ENCODE measurements around the gene NRXN3. TPM values are rescaled to one million over a fixed set of nuclear protein-coding genes. Genes with fewer than 3 reads are reported as not detected.

NRXN3 gene
- total RNA-seq, 1 experiment from 2014 or later, result not detected

- TF ChIP-seq EZH2 (IDR thresholded peaks at IDR 0.05; ENCODE audit: low read depth), result no peak
- TF ChIP-seq CTCF (conservative IDR thresholded peaks at IDR 0.05), result no peak
- H3K4me3 ChIP-seq, result no peak overlapping the region
- no peaks in the 10 kb centered on the region for H3K9me3 ChIP-seq (ENCODE audit: insufficient read depth, low read depth)
- ChIA-PET CTCF (no interaction called here), POLR2A (ENCODE audit: unreplicated experiment) (no interaction called here)
- H3K36me3 ChIP-seq (ENCODE audit: low read depth), result no peaks in the 10 kb centered on the region
- no peak overlapping the region for H3K27ac ChIP-seq
- no peak for DNase-seq
- no peaks in the 10 kb centered on the region for H3K79me2 ChIP-seq (ENCODE audit: low read depth)
- H3K4me2 ChIP-seq, result no peak overlapping the region
- H3K4me1 ChIP-seq (replicated peaks; ENCODE audit: insufficient read depth), result no peaks in the 10 kb centered on the region
- no TSS peak for BruUV-seq (replicated peaks)
- no peaks in the 10 kb centered on the region for H3F3A ChIP-seq (ENCODE audit: insufficient read depth, low read depth)
- no peak overlapping the region for H2AFZ ChIP-seq
- no peaks in the 10 kb centered on the region for H4K20me1 ChIP-seq (ENCODE audit: insufficient read depth)
- intact Hi-C loops (cut with micrococcal nuclease; ENCODE audit: unreplicated experiment), result no loop called here
- no peaks in the 10 kb centered on the region for H3K9me2 ChIP-seq (ENCODE audit: insufficient read depth)
- H3K27me3 ChIP-seq (ENCODE audit: insufficient read depth, low read depth), result 0 out of 2 replicates have a peak, but pooled peaks cover 2% of the 10 kb centered on the region
These were observed 1491.6 kb downstream of the NRXN3 start for GRCh38 chr14:79661752-79662151.

GRCh38 chr14:79663453-79663852 lies 1493.3 kb downstream of the NRXN3 start:
- Histone ChIP-seq H3K36me3 (ENCODE audit: low read depth) (no peaks in the 10 kb centered on the region), H3K4me1 (replicated peaks; ENCODE audit: insufficient read depth) (no peaks in the 10 kb centered on the region), H3F3A (ENCODE audit: insufficient read depth, low read depth) (no peaks in the 10 kb centered on the region), H3K27ac (no peak overlapping the region), H3K9me2 (ENCODE audit: insufficient read depth) (no peaks in the 10 kb centered on the region), H4K20me1 (ENCODE audit: insufficient read depth) (no peaks in the 10 kb centered on the region), H3K4me3 (no peak overlapping the region), H3K27me3 (ENCODE audit: insufficient read depth, low read depth) (peaks cover under 1% of the 10 kb centered on the region; the same call in 1 of the 2 replicates), H3K9me3 (ENCODE audit: insufficient read depth, low read depth) (no peaks in the 10 kb centered on the region), H3K4me2 (no peak overlapping the region), H3K79me2 (ENCODE audit: low read depth) (no peaks in the 10 kb centered on the region), H2AFZ (no peak overlapping the region)
- ChIA-PET POLR2A (ENCODE audit: unreplicated experiment) (no interaction called here), CTCF (no interaction called here)
- intact Hi-C loops (cut with micrococcal nuclease; ENCODE audit: unreplicated experiment), result no loop called here
- DNase-seq, result no peak
- no peak for TF ChIP-seq EZH2 (IDR thresholded peaks at IDR 0.05; ENCODE audit: low read depth)
- no peak for TF ChIP-seq CTCF (conservative IDR thresholded peaks at IDR 0.05)
- BruUV-seq (replicated peaks), result no TSS peak

- ChIA-PET CTCF (no interaction called here), POLR2A (ENCODE audit: unreplicated experiment) (no interaction called here)
- H3K27ac ChIP-seq, result no peak overlapping the region
- H3K9me3 ChIP-seq (ENCODE audit: insufficient read depth, low read depth), result no peaks in the 10 kb centered on the region
- TF ChIP-seq EZH2 (IDR thresholded peaks at IDR 0.05; ENCODE audit: low read depth), result no peak
- no peak for TF ChIP-seq CTCF (conservative IDR thresholded peaks at IDR 0.05)
- intact Hi-C loops (cut with micrococcal nuclease; ENCODE audit: unreplicated experiment), result no loop called here
- H3F3A ChIP-seq (ENCODE audit: insufficient read depth, low read depth), result no peaks in the 10 kb centered on the region
- no peaks in the 10 kb centered on the region for H3K36me3 ChIP-seq (ENCODE audit: low read depth)
- no peaks in the 10 kb centered on the region for H3K4me1 ChIP-seq (replicated peaks; ENCODE audit: insufficient read depth)
- H3K4me2 ChIP-seq, result no peak overlapping the region
- no peaks in the 10 kb centered on the region; the same call in 1 of the 2 replicates for H3K27me3 ChIP-seq (ENCODE audit: insufficient read depth, low read depth)
- no peaks in the 10 kb centered on the region for H3K79me2 ChIP-seq (ENCODE audit: low read depth)
- H3K4me3 ChIP-seq, result no peak overlapping the region
- DNase-seq, result no peak
- H2AFZ ChIP-seq, result no peak overlapping the region
- BruUV-seq (replicated peaks), result no TSS peak
- H4K20me1 ChIP-seq (ENCODE audit: insufficient read depth), result no peaks in the 10 kb centered on the region
- no peaks in the 10 kb centered on the region for H3K9me2 ChIP-seq (ENCODE audit: insufficient read depth)
These were observed 1495.4 kb downstream of the NRXN3 start for GRCh38 chr14:79665556-79665955.

Measured in PC-9 (cell line).